Stomach smooth muscle (tissue), 2 donors: Measurements from ENCODE around the gene CETP.

Experiments used
- H3K27ac ChIP-seq: one replicate; pipeline ENCODE4 v1.7.0; 2013; ENCODE audit warnings: mild to moderate bottlenecking, low read length, inconsistent platforms
- H3K27me3 ChIP-seq, 2 donors: one replicate each; pipeline ENCODE4 v1.7.0; 2013; ENCODE audit warnings: low read length in 2 of 2; ENCODE audit not compliant: insufficient read depth in 2 of 2, control insufficient read depth in 1 of 2
- H3K36me3 ChIP-seq, 2 donors: one replicate each; pipeline ENCODE4 v1.7.0; 2013; ENCODE audit warnings: low read length in 2 of 2; ENCODE audit not compliant: control insufficient read depth in 2 of 2, insufficient read depth in 2 of 2
- H3K4me1 ChIP-seq: one replicate; pipeline ENCODE4 v1.7.0; 2013; ENCODE audit warnings: low read length; ENCODE audit not compliant: control insufficient read depth, insufficient read depth
- H3K4me3 ChIP-seq, 2 donors: one replicate each; pipeline ENCODE4 v1.7.0; 2013; ENCODE audit warnings: low read length in 2 of 2
- H3K9ac ChIP-seq, 2 donors: one replicate each; pipeline ENCODE4 v1.7.0; 2013; ENCODE audit warnings: low read length in 2 of 2, mild to moderate bottlenecking in 1 of 2
- H3K9me3 ChIP-seq, 2 donors: one replicate each; pipeline ENCODE4 v1.7.0; 2013; ENCODE audit warnings: low read length in 2 of 2; ENCODE audit not compliant: control insufficient read depth in 2 of 2
- donor health status: healthy.
- donor health status: Pancreatic carcinoma.

CETP gene

GRCh38 chr16:57013229-57013628 lies 51.5 kb downstream of the CETP start:
- Histone ChIP-seq H3K9ac (no peak overlapping the region), H3K27me3 (no peaks in the 10 kb centered on the region), H3K4me1 (no peaks in the 10 kb centered on the region), H3K27ac (no peak overlapping the region), H3K4me3 (no peak overlapping the region), H3K9me3 (no peaks in the 10 kb centered on the region), H3K36me3 (peaks cover 3 to 6% of the 10 kb centered on the region in 2 donors)

GRCh38 chr16:57013902-57014301 lies 52.2 kb downstream of the CETP start:
- H3K4me1 ChIP-seq, result no peaks in the 10 kb centered on the region
- H3K27ac ChIP-seq, result no peak overlapping the region
- no peak overlapping the region for H3K4me3 ChIP-seq
- H3K36me3 ChIP-seq, result peaks cover 5 to 6% of the 10 kb centered on the region in 2 donors
- no peaks in the 10 kb centered on the region for H3K27me3 ChIP-seq
- H3K9ac ChIP-seq, result no peak overlapping the region
- H3K9me3 ChIP-seq, result no peaks in the 10 kb centered on the region

GRCh38 chr16:57016301-57016700 lies 54.6 kb downstream of the CETP start:
- H3K36me3 ChIP-seq, result peaks cover 11 to 15% of the 10 kb centered on the region in 2 donors
- H3K4me1 ChIP-seq, result no peaks in the 10 kb centered on the region
- H3K27ac ChIP-seq, result no peak overlapping the region
- no peaks in the 10 kb centered on the region for H3K27me3 ChIP-seq
- no peak overlapping the region for H3K9ac ChIP-seq
- peaks cover 0 to 2% of the 10 kb centered on the region in 2 donors for H3K9me3 ChIP-seq
- H3K4me3 ChIP-seq, result no peak overlapping the region

GRCh38 chr16:57016831-57017230 lies 55.1 kb downstream of the CETP start:
- no peak overlapping the region for H3K4me3 ChIP-seq
- H3K27me3 ChIP-seq, result no peaks in the 10 kb centered on the region
- no peak overlapping the region for H3K27ac ChIP-seq
- no peak overlapping the region for H3K9ac ChIP-seq
- H3K36me3 ChIP-seq, result peaks cover 16 to 20% of the 10 kb centered on the region in 2 donors
- H3K9me3 ChIP-seq, result peaks cover 0 to 2% of the 10 kb centered on the region in 2 donors
- no peaks in the 10 kb centered on the region for H3K4me1 ChIP-seq

- no peak overlapping the region for H3K4me3 ChIP-seq
- H3K9me3 ChIP-seq, result peaks cover 0 to 2% of the 10 kb centered on the region in 2 donors
- H3K36me3 ChIP-seq, result peaks cover 20 to 24% of the 10 kb centered on the region in 2 donors
- no peaks in the 10 kb centered on the region for H3K27me3 ChIP-seq
- no peaks in the 10 kb centered on the region for H3K4me1 ChIP-seq
- H3K9ac ChIP-seq, result no peak overlapping the region
- H3K27ac ChIP-seq, result no peak overlapping the region
Observed at GRCh38 chr16:57017251-57017650, 55.5 kb downstream of the CETP start.

GRCh38 chr16:57019746-57020145 lies 58.0 kb downstream of the CETP start:
- Histone ChIP-seq H3K4me3 (no peak overlapping the region), H3K4me1 (no peaks in the 10 kb centered on the region), H3K36me3 (peaks cover 20 to 26% of the 10 kb centered on the region in 2 donors), H3K9me3 (peaks cover 0 to 2% of the 10 kb centered on the region in 2 donors), H3K27me3 (no peaks in the 10 kb centered on the region), H3K9ac (no peak overlapping the region), H3K27ac (no peak overlapping the region)

- no peaks in the 10 kb centered on the region for H3K27me3 ChIP-seq
- no peaks in the 10 kb centered on the region for H3K4me1 ChIP-seq
- H3K4me3 ChIP-seq, result no peak overlapping the region
- H3K27ac ChIP-seq, result no peak overlapping the region
- H3K9me3 ChIP-seq, result peaks cover 0 to 2% of the 10 kb centered on the region in 2 donors
- H3K9ac ChIP-seq, result no peak overlapping the region
- peaks cover 20 to 26% of the 10 kb centered on the region in 2 donors for H3K36me3 ChIP-seq
Observed at GRCh38 chr16:57020651-57021050, 58.9 kb downstream of the CETP start.

GRCh38 chr16:57021757-57022156 lies 60.0 kb downstream of the CETP start:
- Histone ChIP-seq H3K9me3 (peaks cover 0 to 2% of the 10 kb centered on the region in 2 donors), H3K27me3 (no peaks in the 10 kb centered on the region), H3K36me3 (peaks cover 20 to 26% of the 10 kb centered on the region in 2 donors), H3K9ac (no peak overlapping the region), H3K4me3 (no peak overlapping the region), H3K4me1 (no peaks in the 10 kb centered on the region), H3K27ac (no peak overlapping the region)

- H3K9me3 ChIP-seq, result peaks cover 0 to 2% of the 10 kb centered on the region in 2 donors
- H3K4me3 ChIP-seq, result no peak overlapping the region
- no peak overlapping the region for H3K27ac ChIP-seq
- H3K27me3 ChIP-seq, result no peaks in the 10 kb centered on the region
- H3K36me3 ChIP-seq, result peaks cover 20 to 25% of the 10 kb centered on the region in 2 donors
- H3K9ac ChIP-seq, result no peak overlapping the region
- H3K4me1 ChIP-seq, result no peaks in the 10 kb centered on the region
Observed at GRCh38 chr16:57022445-57022844, 60.7 kb downstream of the CETP start.

- Histone ChIP-seq H3K36me3 (peaks cover 16 to 20% of the 10 kb centered on the region in 2 donors), H3K27ac (no peak overlapping the region), H3K4me1 (no peaks in the 10 kb centered on the region)
Observed at GRCh38 chr16:57023541-57024249, 61.9 kb downstream of the CETP start.

More at GRCh38 chr16:57023541-57024249, 61.9 kb downstream of the CETP start:
- Histone ChIP-seq H3K4me3 (no peak overlapping the region), H3K9ac (no peak overlapping the region), H3K9me3 (peaks cover 0 to 2% of the 10 kb centered on the region in 2 donors), H3K27me3 (no peaks in the 10 kb centered on the region)
